ENCODE measurements around the gene CAPRIN1.

- TF ChIP-seq CTCF (IDR thresholded peaks at IDR 0.05), result no peak
- no peak for TF ChIP-seq POLR2A (IDR thresholded peaks at IDR 0.05)
Observed at GRCh38 chr11:34051349-34052035, at the start of gene CAPRIN1.
